ENCODE data around the gene ZNF32. TPM values are rescaled to one million over a fixed set of nuclear protein-coding genes. Genes with fewer than 3 reads are reported as not detected.
A peak's percentile ranks its signal among the peaks of the same experiment; 100 is the strongest.

Gene ZNF32
- total RNA-seq, 2 experiments from 2014 or later = not detected

- intact Hi-C loops (cut with micrococcal nuclease; ENCODE audit: unreplicated experiment) = loop anchor here (2.0 to 5.0 kb wide), 2 partner anchors 339 to 696 kb away; partner anchors contain the start of gene CXCL12
- no TSS peak for BruUV-seq (replicated peaks)
- CTCF ChIA-PET (ENCODE audit: unreplicated experiment) = no interaction called here
- no peak for TF ChIP-seq EZH2phosphoT487 (IDR thresholded peaks at IDR 0.05; ENCODE audit: borderline replicate concordance, low read depth, low read length)
- TF ChIP-seq, protein P1, sequence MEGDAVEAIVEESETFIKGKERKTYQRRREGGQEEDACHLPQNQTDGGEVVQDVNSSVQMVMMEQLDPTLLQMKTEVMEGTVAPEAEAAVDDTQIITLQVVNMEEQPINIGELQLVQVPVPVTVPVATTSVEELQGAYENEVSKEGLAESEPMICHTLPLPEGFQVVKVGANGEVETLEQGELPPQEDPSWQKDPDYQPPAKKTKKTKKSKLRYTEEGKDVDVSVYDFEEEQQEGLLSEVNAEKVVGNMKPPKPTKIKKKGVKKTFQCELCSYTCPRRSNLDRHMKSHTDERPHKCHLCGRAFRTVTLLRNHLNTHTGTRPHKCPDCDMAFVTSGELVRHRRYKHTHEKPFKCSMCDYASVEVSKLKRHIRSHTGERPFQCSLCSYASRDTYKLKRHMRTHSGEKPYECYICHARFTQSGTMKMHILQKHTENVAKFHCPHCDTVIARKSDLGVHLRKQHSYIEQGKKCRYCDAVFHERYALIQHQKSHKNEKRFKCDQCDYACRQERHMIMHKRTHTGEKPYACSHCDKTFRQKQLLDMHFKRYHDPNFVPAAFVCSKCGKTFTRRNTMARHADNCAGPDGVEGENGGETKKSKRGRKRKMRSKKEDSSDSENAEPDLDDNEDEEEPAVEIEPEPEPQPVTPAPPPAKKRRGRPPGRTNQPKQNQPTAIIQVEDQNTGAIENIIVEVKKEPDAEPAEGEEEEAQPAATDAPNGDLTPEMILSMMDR (conservative IDR thresholded peaks at IDR 0.05; ENCODE audit: low read length) = no peak
- Histone ChIP-seq H3K9me3 (ENCODE audit: low read length) (no peaks in the 10 kb centered on the region), H3K27ac (ENCODE audit: low read depth, low read length, poor library complexity, severe bottlenecking) (no peak overlapping the region), H3K36me3 (ENCODE audit: insufficient read depth, low read length) (no peaks in the 10 kb centered on the region), H3K79me2 (ENCODE audit: insufficient read depth, low read depth, low read length) (no peaks in the 10 kb centered on the region), H3K4me2 (ENCODE audit: low read length) (no peak overlapping the region), H2AFZ (ENCODE audit: low read length) (no peak overlapping the region), H3K4me3 (ENCODE audit: low read depth, low read length, poor library complexity, severe bottlenecking) (no peak overlapping the region), H3K4me1 (ENCODE audit: insufficient read depth, low read length, poor library complexity, severe bottlenecking) (no peaks in the 10 kb centered on the region), H3K9me2 (ENCODE audit: insufficient read depth, low read length) (no peaks in the 10 kb centered on the region), H4K20me1 (ENCODE audit: insufficient read depth, low read length) (no peaks in the 10 kb centered on the region)
- DNase-seq (ENCODE audit: low spot score) = no peak
- POLR2A ChIA-PET = interaction anchor here (0.6 kb wide), 1 partner anchor 629 kb away, joined by 3 read pairs; no protein-coding TSS in a partner anchor
Observed at GRCh38 chr10:43691485-43691884, 42.8 kb upstream of the ZNF32 start.

GRCh38 chr10:43689955-43690771, 41.5 kb upstream of the ZNF32 start:
- H3K36me3 ChIP-seq (ENCODE audit: insufficient read depth, low read length) = no peaks in the 10 kb centered on the region
- H3K27ac ChIP-seq (ENCODE audit: low read depth, low read length, poor library complexity, severe bottlenecking) = no peak overlapping the region
- TF ChIP-seq, protein P1 (conservative IDR thresholded peaks at IDR 0.05; ENCODE audit: low read length) = peak; percentile 82
- no peak for TF ChIP-seq EZH2phosphoT487 (IDR thresholded peaks at IDR 0.05; ENCODE audit: borderline replicate concordance, low read depth, low read length)
- no peak overlapping the region for H3K4me2 ChIP-seq (ENCODE audit: low read length)
- peak; percentile 38 for DNase-seq (ENCODE audit: low spot score)
- H3K79me2 ChIP-seq (ENCODE audit: insufficient read depth, low read depth, low read length) = no peaks in the 10 kb centered on the region
- ChIA-PET CTCF (ENCODE audit: unreplicated experiment) (interaction anchor here (0.6 kb wide), 1 partner anchor 375 kb away, joined by 4 read pairs; no protein-coding TSS in a partner anchor), POLR2A (no interaction called here)
- H4K20me1 ChIP-seq (ENCODE audit: insufficient read depth, low read length) = no peaks in the 10 kb centered on the region
- H3K9me2 ChIP-seq (ENCODE audit: insufficient read depth, low read length) = no peaks in the 10 kb centered on the region
- H3K9me3 ChIP-seq (ENCODE audit: low read length) = no peaks in the 10 kb centered on the region
- no peak overlapping the region for H3K4me3 ChIP-seq (ENCODE audit: low read depth, low read length, poor library complexity, severe bottlenecking)
- no TSS peak for BruUV-seq (replicated peaks)
- no peak overlapping the region for H2AFZ ChIP-seq (ENCODE audit: low read length)
- intact Hi-C loops (cut with micrococcal nuclease; ENCODE audit: unreplicated experiment) = loop anchor here (2.0 to 5.0 kb wide), 2 partner anchors 341 to 697 kb away; partner anchors contain the start of gene CXCL12
- H3K4me1 ChIP-seq (ENCODE audit: insufficient read depth, low read length, poor library complexity, severe bottlenecking) = no peaks in the 10 kb centered on the region

- no TSS peak for BruUV-seq (replicated peaks)
- H3K4me3 ChIP-seq (ENCODE audit: low read depth, low read length, poor library complexity, severe bottlenecking) = no peak overlapping the region
- CTCF ChIA-PET (ENCODE audit: unreplicated experiment) = interaction anchor here (0.6 kb wide), 1 partner anchor 376 kb away, joined by 4 read pairs; no protein-coding TSS in a partner anchor
Observed at GRCh38 chr10:43689618-43689954, 40.9 kb upstream of the ZNF32 start.

More at GRCh38 chr10:43689618-43689954, 40.9 kb upstream of the ZNF32 start:
- H3K27ac ChIP-seq (ENCODE audit: low read depth, low read length, poor library complexity, severe bottlenecking) = no peak overlapping the region
- no peak for DNase-seq (ENCODE audit: low spot score)
- H2AFZ ChIP-seq (ENCODE audit: low read length) = no peak overlapping the region
- H3K9me3 ChIP-seq (ENCODE audit: low read length) = no peaks in the 10 kb centered on the region
- no peaks in the 10 kb centered on the region for H3K4me1 ChIP-seq (ENCODE audit: insufficient read depth, low read length, poor library complexity, severe bottlenecking)
- H4K20me1 ChIP-seq (ENCODE audit: insufficient read depth, low read length) = no peaks in the 10 kb centered on the region
- H3K9me2 ChIP-seq (ENCODE audit: insufficient read depth, low read length) = no peaks in the 10 kb centered on the region
- intact Hi-C loops (cut with micrococcal nuclease; ENCODE audit: unreplicated experiment) = no loop called here
- no peak overlapping the region for H3K4me2 ChIP-seq (ENCODE audit: low read length)
- TF ChIP-seq, protein P1 (conservative IDR thresholded peaks at IDR 0.05; ENCODE audit: low read length) = no peak
- TF ChIP-seq EZH2phosphoT487 (IDR thresholded peaks at IDR 0.05; ENCODE audit: borderline replicate concordance, low read depth, low read length) = no peak
- POLR2A ChIA-PET = no interaction called here
- no peaks in the 10 kb centered on the region for H3K36me3 ChIP-seq (ENCODE audit: insufficient read depth, low read length)
- no peaks in the 10 kb centered on the region for H3K79me2 ChIP-seq (ENCODE audit: insufficient read depth, low read depth, low read length)

Measured in OCI-LY7 (cell line).